GM21526 (cell line): ENCODE results near the gene POT1.
"Not testable (repeated sequence)": the region's sequence is repeated elsewhere in the genome, so short reads cannot be mapped to it uniquely, and the experiment has no call there.

Source experiments
- ATAC-seq: cut with Tn5 transposase; IDR thresholded peaks from one replicate; pipeline ENCODE4 v1.9.1; 2021; ENCODE audit warnings: moderate library complexity; ENCODE audit not compliant: unreplicated experiment, low FRiP score

POT1 gene, protein sequence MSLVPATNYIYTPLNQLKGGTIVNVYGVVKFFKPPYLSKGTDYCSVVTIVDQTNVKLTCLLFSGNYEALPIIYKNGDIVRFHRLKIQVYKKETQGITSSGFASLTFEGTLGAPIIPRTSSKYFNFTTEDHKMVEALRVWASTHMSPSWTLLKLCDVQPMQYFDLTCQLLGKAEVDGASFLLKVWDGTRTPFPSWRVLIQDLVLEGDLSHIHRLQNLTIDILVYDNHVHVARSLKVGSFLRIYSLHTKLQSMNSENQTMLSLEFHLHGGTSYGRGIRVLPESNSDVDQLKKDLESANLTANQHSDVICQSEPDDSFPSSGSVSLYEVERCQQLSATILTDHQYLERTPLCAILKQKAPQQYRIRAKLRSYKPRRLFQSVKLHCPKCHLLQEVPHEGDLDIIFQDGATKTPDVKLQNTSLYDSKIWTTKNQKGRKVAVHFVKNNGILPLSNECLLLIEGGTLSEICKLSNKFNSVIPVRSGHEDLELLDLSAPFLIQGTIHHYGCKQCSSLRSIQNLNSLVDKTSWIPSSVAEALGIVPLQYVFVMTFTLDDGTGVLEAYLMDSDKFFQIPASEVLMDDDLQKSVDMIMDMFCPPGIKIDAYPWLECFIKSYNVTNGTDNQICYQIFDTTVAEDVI

GRCh38 chr7:124929467-124930172, at the start of gene POT1:
Gene POT1, minus strand, starts transcription at chr7:124929825. Its CDS starts 32,652 bp downstream, at chr7:124897173.
- peak; percentile 100 for ATAC-seq

DNA sequence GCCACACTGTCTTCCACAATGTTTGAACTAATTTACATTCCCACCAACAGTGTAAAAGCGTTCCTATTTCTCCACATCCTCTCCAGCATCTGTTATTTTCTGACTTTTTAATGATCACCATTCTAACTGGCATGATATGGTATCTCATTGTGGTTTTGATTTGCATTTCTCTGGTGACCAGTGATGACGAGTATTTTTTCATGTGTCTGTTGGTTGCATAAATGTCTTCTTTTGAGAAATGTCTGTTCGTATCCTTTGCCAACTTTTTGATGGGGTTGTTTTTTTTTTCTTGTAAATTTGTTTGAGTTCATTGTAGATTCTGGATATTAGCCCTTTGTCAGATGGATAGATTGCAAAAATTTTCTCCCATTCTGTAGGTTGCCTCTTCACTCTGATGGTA, 45.5 kb upstream of the POT1 start:
- ATAC-seq, result not testable (repeated sequence)

GRCh38 chr7:124965553-124965952, 35.9 kb upstream of the POT1 start:
- no peak for ATAC-seq

GRCh38 chr7:124959676-124960075, 30.1 kb upstream of the POT1 start:
- ATAC-seq, result no peak

DNA sequence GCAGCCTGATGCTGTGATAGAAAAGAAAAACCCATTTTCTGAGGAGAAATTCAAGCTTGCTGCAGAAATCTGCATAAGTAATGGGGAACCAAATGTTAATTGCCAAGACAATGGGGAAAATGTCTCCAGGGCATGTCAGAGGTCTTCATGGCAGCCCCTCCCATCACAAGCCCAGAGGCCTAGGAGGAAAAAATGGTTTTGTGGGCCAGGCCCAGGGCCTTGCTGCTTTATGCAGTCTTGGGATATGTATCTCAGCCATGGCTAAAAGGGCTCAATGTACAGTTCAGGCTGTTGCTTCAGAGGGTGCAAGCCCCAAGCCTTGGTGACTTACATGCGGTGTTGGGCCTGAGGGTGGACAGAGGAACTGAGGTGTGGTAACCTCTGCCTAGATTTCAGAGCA, 28.3 kb upstream of the POT1 start:
- not testable (repeated sequence) for ATAC-seq

DNA sequence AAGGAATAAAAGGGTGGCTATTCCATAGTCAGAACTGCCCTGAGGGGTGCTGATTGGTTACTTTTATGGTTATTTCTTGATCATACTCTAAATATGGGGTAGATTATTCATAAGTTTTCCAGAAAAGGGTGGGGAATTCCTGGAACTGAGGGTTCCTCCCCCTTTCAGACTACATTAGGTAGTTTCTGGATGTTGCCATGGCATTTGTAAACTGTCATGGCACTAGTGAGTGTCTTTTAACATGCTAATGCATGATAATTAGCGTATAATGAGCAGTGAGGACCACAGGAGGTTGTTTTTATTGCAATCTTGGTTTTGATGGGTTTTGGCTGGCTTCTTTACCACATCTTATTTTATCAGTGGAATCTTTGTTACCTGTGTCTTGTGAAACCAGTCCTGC, 26.5 kb upstream of the POT1 start:
- no peak for ATAC-seq

- ATAC-seq, result no peak
These were observed 25.2 kb upstream of the POT1 start for GRCh38 chr7:124954790-124955189.

DNA sequence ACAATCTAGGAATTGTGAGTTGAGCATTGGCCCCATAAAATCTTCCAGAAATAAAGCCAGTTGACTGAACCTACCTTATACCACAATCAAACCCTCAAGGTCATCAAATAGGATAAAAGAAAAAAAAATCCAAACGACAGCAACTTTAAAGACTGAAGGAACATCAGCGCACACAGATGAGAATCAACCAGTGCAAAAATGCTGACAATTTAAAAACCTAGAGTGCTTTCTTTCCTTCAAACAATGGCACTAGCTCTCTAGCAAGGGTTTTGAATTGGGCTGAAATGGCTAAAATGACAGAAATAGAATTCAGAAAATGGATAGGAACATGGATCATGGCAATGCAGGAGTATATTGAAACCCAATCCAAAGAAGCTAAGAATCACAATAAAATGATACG, 16.1 kb upstream of the POT1 start:
- no peak for ATAC-seq

DNA sequence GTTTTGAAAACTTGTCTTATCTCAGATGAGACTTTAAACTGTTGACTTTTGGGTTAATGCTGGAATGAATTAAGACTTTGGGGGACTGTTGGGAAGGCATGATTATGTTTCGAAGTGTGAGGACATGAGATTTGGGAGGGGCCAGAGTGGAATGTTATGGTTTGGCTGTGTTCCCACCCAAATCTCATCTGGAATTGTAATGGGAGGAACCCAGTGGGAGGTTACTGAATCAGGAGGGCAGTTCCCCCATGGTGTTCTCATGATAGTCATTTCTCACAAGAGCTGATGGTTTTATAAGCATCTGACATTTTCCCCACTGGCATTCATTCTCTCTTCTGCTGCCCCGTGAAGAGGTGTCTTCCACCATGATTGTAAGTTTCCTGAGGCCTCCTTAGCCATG, 13.8 kb upstream of the POT1 start:
- ATAC-seq, result no peak

DNA sequence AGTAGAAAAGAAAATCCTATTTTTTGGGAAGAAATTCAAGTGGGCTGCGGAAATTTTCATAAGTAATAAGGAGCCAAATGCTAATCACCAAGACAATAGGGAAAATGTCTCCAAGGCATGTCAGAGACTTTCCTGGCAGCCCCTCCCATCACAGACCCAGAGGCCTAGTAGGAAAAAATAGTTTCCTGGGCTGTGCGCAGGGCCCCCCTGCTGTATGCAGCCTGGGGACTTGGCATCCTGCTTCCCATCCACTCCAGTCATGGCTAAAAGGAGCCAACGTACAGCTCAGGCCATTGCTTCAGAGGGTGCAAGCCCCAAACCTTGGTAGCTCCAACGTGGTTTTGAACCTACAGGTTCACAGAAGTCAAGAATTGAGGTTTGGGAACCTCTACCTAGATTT, 12.8 kb upstream of the POT1 start:
- ATAC-seq, result no peak

DNA sequence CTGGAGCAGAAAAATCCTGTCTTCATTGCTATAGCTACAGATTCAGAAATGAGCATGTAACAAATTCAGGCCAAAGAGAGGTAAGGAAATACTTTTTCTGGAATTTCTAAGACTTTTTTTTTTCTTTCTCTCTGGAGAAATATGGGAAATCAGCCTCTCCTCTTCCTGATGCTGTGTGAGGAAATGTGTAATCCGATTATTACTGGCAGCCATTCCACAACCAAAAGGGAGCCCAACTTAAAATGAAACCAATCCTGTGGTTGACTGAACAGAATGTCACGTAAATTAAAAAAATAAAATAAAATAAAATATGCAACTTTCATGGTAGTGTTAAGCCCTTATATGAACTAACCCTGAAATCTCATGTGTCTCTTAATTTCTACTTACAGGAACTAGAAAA, 10.7 kb upstream of the POT1 start:
- ATAC-seq, result no peak

GRCh38 chr7:124938128-124938527, 8.5 kb upstream of the POT1 start:
- no peak for ATAC-seq

GRCh38 chr7:124937076-124937475, 7.5 kb upstream of the POT1 start:
- ATAC-seq, result no peak

DNA sequence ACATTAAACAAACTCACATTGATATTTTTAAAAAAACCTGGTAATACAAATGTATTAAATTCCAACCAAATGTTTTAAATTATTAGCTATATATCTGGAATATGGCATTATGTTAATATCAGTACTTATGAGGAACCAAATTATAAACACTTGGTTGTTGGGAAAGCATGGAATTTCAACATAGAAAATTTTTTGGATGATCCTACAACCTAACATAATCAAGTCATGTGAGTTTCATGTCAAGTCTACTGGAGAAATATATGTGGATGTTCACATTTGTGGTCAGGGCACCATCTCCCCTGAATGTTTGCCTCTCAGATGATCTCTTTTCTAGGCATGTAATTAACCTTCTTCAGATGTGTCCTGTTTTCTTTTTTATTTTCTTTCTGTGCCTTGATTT, 5.2 kb upstream of the POT1 start:
- no peak for ATAC-seq

- ATAC-seq, result no peak
These were observed 1.3 kb upstream of the POT1 start for GRCh38 chr7:124930655-124931597.

DNA sequence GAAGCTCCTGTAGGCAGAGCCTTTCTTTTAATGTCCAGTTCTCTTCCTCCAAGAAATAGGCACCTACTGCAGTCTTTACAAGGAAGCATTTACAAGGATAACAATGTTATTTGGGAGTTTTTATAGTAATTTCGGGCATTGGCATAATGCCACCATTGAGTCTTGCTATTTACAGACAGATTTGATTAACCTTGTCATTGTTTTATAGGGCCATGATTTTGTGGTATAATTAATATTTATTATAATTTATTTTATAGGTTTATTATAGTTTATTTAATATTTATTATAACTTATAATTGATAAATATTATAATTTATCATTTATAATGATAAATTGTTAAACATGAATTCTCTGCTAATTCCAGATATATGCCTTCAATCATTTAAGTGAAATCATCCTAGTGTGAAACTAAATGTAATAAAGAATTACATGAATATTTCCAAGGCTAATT, 573 bp upstream of the POT1 start:
- ATAC-seq, result no peak

GRCh38 chr7:124924906-124925305, 4.7 kb downstream of the POT1 start:
- no peak for ATAC-seq

DNA sequence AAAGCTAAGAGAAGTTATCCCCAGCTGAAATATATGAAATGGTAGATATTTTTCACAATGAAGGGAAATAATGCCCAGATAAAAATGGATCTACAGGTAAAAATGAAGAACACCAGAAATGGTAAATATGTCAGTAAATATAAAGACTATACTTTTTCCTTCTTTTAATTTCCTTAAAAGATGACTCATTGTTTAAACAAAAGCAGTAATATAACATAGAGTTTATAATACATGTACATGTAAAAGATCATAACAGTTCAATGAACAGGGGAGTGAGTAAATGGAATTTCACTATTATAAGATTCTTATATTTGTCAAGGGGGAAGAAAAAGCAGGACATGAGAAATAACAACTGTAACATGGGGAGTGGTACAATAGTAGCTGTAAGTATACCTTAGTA, 7.4 kb downstream of the POT1 start:
- no peak for ATAC-seq

DNA sequence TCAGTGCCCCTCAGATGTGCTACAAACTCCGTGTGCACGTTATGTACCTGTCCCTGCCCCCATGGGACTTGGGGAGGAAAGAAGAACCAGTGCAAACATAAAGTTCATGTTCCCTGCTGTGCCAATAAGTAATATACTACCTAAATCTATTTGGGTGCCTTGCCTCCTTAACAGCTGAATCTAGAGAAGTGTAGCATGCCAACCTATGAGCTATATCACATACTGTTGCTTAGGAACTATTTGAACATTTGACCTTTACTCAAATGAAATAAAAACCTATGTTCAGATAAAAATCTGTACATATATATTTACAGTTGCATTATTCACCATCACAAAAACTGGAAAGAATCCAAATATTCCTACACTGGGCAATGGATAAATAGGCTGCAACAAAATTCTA, 9.8 kb downstream of the POT1 start:
- ATAC-seq, result no peak

- peak; percentile 47 for ATAC-seq
These were observed 11.0 kb downstream of the POT1 start for GRCh38 chr7:124918662-124919061.
